ENCODE data around the gene NCCRP1.

Gene NCCRP1

DNA sequence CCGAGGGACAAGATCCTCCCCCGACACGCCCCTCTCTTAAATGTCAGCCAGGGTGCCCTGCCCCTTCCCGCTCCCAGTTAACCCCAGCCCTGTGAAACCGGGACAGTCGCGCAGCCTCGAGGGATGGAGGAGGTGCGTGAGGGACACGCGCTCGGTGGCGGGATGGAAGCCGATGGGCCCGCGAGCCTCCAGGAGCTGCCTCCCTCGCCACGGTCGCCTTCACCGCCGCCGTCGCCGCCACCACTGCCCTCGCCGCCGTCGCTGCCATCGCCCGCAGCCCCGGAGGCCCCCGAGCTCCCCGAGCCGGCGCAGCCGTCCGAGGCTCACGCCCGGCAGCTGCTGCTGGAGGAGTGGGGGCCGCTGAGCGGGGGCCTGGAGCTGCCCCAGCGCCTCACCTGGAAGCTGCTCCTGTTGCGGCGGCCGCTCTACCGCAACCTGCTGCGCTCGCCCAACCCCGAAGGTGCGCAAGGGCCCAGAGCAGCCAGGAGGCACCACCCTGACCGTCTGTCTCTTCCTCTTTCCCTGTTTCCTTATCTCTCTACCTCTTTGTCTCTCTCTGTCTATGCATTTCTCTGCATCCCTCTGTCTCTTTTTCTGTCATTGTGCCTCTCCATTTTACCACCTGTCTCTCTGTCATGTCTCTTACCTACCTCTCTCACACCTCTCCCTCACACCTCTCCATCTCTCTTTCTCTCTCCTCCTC lies at the start of gene NCCRP1:
TSS of gene NCCRP1 (plus strand) at position 105 of the 703 bp plus-strand sequence. CDS start at position 124, 19 bp downstream.
- ChIA-PET CTCF (interaction anchor here (1.2 kb wide), 1 partner anchor 11 kb away, joined by 4 read pairs; no protein-coding TSS in a partner anchor), POLR2A (ENCODE audit: low non-redundant PET) (no interaction called here)
- no peak within 1 kb of the TSS for H3K27ac ChIP-seq
- TF ChIP-seq, protein P1, sequence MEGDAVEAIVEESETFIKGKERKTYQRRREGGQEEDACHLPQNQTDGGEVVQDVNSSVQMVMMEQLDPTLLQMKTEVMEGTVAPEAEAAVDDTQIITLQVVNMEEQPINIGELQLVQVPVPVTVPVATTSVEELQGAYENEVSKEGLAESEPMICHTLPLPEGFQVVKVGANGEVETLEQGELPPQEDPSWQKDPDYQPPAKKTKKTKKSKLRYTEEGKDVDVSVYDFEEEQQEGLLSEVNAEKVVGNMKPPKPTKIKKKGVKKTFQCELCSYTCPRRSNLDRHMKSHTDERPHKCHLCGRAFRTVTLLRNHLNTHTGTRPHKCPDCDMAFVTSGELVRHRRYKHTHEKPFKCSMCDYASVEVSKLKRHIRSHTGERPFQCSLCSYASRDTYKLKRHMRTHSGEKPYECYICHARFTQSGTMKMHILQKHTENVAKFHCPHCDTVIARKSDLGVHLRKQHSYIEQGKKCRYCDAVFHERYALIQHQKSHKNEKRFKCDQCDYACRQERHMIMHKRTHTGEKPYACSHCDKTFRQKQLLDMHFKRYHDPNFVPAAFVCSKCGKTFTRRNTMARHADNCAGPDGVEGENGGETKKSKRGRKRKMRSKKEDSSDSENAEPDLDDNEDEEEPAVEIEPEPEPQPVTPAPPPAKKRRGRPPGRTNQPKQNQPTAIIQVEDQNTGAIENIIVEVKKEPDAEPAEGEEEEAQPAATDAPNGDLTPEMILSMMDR (conservative IDR thresholded peaks at IDR 0.05; ENCODE audit: low read depth), result no peak
- no peak for DNase-seq (ENCODE audit: low spot score)

- DNase-seq (ENCODE audit: low spot score), result no peak
- TF ChIP-seq, protein P1 (conservative IDR thresholded peaks at IDR 0.05; ENCODE audit: low read depth), result no peak
- no peak overlapping the region for H3K27ac ChIP-seq
- ChIA-PET POLR2A (ENCODE audit: low non-redundant PET) (no interaction called here), CTCF (no interaction called here)
These were observed 49.3 kb upstream of the NCCRP1 start for GRCh38 chr19:39147480-39147879.

DNA sequence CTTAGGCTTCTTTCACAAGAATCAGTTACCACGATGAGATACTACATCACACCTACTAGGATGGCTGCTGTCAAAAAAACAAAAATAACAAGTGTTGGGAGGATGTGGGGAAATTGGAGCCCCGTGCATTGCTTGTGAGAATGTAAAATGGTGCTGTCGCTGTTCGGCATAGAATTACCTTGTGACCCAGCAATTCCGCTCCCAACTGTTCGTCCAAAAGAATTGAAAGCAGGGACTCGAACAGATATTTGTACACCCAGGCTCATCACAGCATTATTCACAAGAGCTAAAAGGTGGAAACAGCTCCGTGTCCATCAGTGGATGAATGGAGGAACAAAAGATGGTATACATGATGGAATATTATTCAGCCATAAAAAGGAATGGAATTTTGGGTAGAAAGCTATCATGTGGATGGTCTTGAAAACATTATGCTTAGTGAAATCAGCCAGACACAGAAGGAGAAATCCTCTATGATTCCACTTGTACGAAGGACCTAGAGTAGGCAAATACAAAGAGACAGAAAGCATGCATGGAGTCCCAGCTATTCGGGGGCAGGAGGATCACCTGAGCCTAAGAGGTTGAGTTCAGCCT lies 47.7 kb upstream of the NCCRP1 start:
- no peak for DNase-seq (ENCODE audit: low spot score)
- CTCF ChIA-PET, result interaction anchor here (0.6 kb wide), 1 partner anchor 15 kb away, joined by 3 read pairs; no protein-coding TSS in a partner anchor
- TF ChIP-seq, protein P1 (conservative IDR thresholded peaks at IDR 0.05; ENCODE audit: low read depth), result no peak
- H3K27ac ChIP-seq, result no peak overlapping the region
- POLR2A ChIA-PET (ENCODE audit: low non-redundant PET), result no interaction called here

GRCh38 chr19:39150235-39150634 lies 46.5 kb upstream of the NCCRP1 start:
- ChIA-PET CTCF (no interaction called here), POLR2A (ENCODE audit: low non-redundant PET) (no interaction called here)
- no peak for DNase-seq (ENCODE audit: low spot score)
- H3K27ac ChIP-seq, result no peak overlapping the region
- TF ChIP-seq, protein P1 (conservative IDR thresholded peaks at IDR 0.05; ENCODE audit: low read depth), result no peak

GRCh38 chr19:39150807-39151600 lies 45.8 kb upstream of the NCCRP1 start:
- no peak overlapping the region for H3K27ac ChIP-seq
- no peak for DNase-seq (ENCODE audit: low spot score)
- ChIA-PET CTCF (no interaction called here), POLR2A (ENCODE audit: low non-redundant PET) (no interaction called here)
- TF ChIP-seq, protein P1 (conservative IDR thresholded peaks at IDR 0.05; ENCODE audit: low read depth), result no peak

GRCh38 chr19:39152066-39152465 lies 44.7 kb upstream of the NCCRP1 start:
- no peak for DNase-seq (ENCODE audit: low spot score)
- POLR2A ChIA-PET (ENCODE audit: low non-redundant PET), result no interaction called here
- TF ChIP-seq, protein P1 (conservative IDR thresholded peaks at IDR 0.05; ENCODE audit: low read depth), result no peak
- no peak overlapping the region for H3K27ac ChIP-seq
- CTCF ChIA-PET, result no interaction called here

Measured in RWPE1 (cell line).